ENCODE results near the gene RBMX2.
"Not testable (repeated sequence)": the region's sequence is repeated elsewhere in the genome, so short reads cannot be mapped to it uniquely, and the experiment has no call there.

Gene RBMX2

GRCh38 chrX:130401415-130402207 lies at the start of gene RBMX2:
Gene RBMX2 (plus strand): TSS chrX:130401987. CDS start chrX:130402033, 46 bp downstream.
- peak; percentile 37 to 49 (median 41) for DNase-seq (ENCODE audit: low read depth in 3 of 3)

GRCh38 chrX:130352050-130352449 lies 49.7 kb upstream of the RBMX2 start:
- not testable (repeated sequence) for DNase-seq (ENCODE audit: low read depth in 3 of 3)

- no peak for DNase-seq (ENCODE audit: low read depth in 3 of 3)
Measured at GRCh38 chrX:130376077-130376476, 25.7 kb upstream of the RBMX2 start.

- no peak for DNase-seq (ENCODE audit: low read depth in 3 of 3)
Measured at GRCh38 chrX:130378024-130378669, 23.6 kb upstream of the RBMX2 start.

- DNase-seq (ENCODE audit: low read depth in 3 of 3), result no peak
Measured at GRCh38 chrX:130385520-130385919, 16.3 kb upstream of the RBMX2 start, which contains the start of gene GPR119. Gene GPR119 (minus strand): TSS chrX:130385674. CDS start chrX:130385447, 227 bp downstream.

GRCh38 chrX:130386408-130386808 lies 15.4 kb upstream of the RBMX2 start:
- DNase-seq (ENCODE audit: low read depth in 3 of 3), result no peak

GRCh38 chrX:130393451-130394074 lies 8.2 kb upstream of the RBMX2 start:
- no peak for DNase-seq (ENCODE audit: low read depth in 3 of 3)

GRCh38 chrX:130395341-130395740 lies 6.4 kb upstream of the RBMX2 start:
- no peak for DNase-seq (ENCODE audit: low read depth in 3 of 3)

- DNase-seq (ENCODE audit: low read depth in 3 of 3), result no peak
Measured at GRCh38 chrX:130402208-130402684, 459 bp downstream of the RBMX2 start.

GRCh38 chrX:130413415-130413814 lies 11.6 kb downstream of the RBMX2 start:
- DNase-seq (ENCODE audit: low read depth in 3 of 3), result no peak

GRCh38 chrX:130414800-130415199 lies 13.0 kb downstream of the RBMX2 start:
- no peak for DNase-seq (ENCODE audit: low read depth in 3 of 3)

- DNase-seq (ENCODE audit: low read depth in 3 of 3), result no peak
Measured at GRCh38 chrX:130415201-130415600, 13.4 kb downstream of the RBMX2 start.

GRCh38 chrX:130416785-130417184 lies 15.0 kb downstream of the RBMX2 start:
- DNase-seq (ENCODE audit: low read depth in 3 of 3), result no peak

- DNase-seq (ENCODE audit: low read depth in 3 of 3), result no peak
Measured at GRCh38 chrX:130418066-130418465, 16.3 kb downstream of the RBMX2 start.

GRCh38 chrX:130418740-130419139 lies 17.0 kb downstream of the RBMX2 start:
- DNase-seq (ENCODE audit: low read depth in 3 of 3), result no peak

GRCh38 chrX:130419263-130419662 lies 17.5 kb downstream of the RBMX2 start:
- no peak for DNase-seq (ENCODE audit: low read depth in 3 of 3)

- DNase-seq (ENCODE audit: low read depth in 3 of 3), result no peak
Measured at GRCh38 chrX:130426531-130426930, 24.7 kb downstream of the RBMX2 start.

GRCh38 chrX:130429236-130429635 lies 27.4 kb downstream of the RBMX2 start:
- not testable (repeated sequence) for DNase-seq (ENCODE audit: low read depth in 3 of 3)

GRCh38 chrX:130435937-130436336 lies 34.1 kb downstream of the RBMX2 start:
- no peak for DNase-seq (ENCODE audit: low read depth in 3 of 3)

- DNase-seq (ENCODE audit: low read depth in 3 of 3), result not testable (repeated sequence)
Measured at GRCh38 chrX:130437996-130438395, 36.2 kb downstream of the RBMX2 start.

- DNase-seq (ENCODE audit: low read depth in 3 of 3), result no peak
Measured at GRCh38 chrX:130443875-130444274, 42.1 kb downstream of the RBMX2 start.

GRCh38 chrX:130444641-130445336 lies 43.0 kb downstream of the RBMX2 start:
- no peak for DNase-seq (ENCODE audit: low read depth in 3 of 3)

All from stimulated activated CD4-positive, alpha-beta T cell treated with anti-CD3 and anti-CD28 coated beads, TNF-alpha, amount 100 ng/mL, for 4 hours (primary cell).